Caco-2 (cell line): ENCODE measurements around the gene LTO1. TPM values are rescaled to one million over a fixed set of nuclear protein-coding genes. Genes with fewer than 3 reads are reported as not detected.

Experiments
- BruUV-seq: library from RNA; stranded (reverse); fragments of 400-500 nt; replicated peaks from 2 replicates; lab custom pipeline; 2021; lab: Mats Ljungman, UMichigan
- CTCF ChIA-PET: fragments of 300-600 bp; sonication (Branson Sonifier 250); formaldehyde crosslinking; loops from one replicate; lab custom pipeline; 2022; ENCODE audit warnings: antibody characterized with exemption; lab: Charles Lee
- POLR2A ChIA-PET: fragments of 300-600 bp; sonication (Branson Sonifier 250); formaldehyde crosslinking; loops from one replicate; lab custom pipeline; 2022; ENCODE audit warnings: antibody characterized with exemption; lab: Charles Lee
- DNase-seq, 2 experiments: peaks; one replicate each; pipeline versions ENCODE4 v3.0.0 to v3.0.0-alpha.2; 2020 to 2022
- H3K27me3 ChIP-seq: replicated peaks from 2 replicates; pipeline ENCODE4 v1.6.0; 2011; ENCODE audit warnings: low read length; ENCODE audit not compliant: control insufficient read depth, insufficient read depth
- H3K36me3 ChIP-seq: 2 replicates; pipeline ENCODE4 v1.5.1; 2011; ENCODE audit warnings: low read length; ENCODE audit not compliant: control insufficient read depth, insufficient read depth
- H3K4me1 ChIP-seq: fragments of 250-450 bp; sonication (Bioruptor Pico); 2 replicates; pipeline ENCODE4 v1.5.1; 2020; ENCODE audit warnings: mild to moderate bottlenecking
- H3K4me3 ChIP-seq: 2 replicates; pipeline ENCODE4 v1.5.1; 2011; ENCODE audit warnings: low read depth, mild to moderate bottlenecking, control low read depth, low read length
- H3K9me3 ChIP-seq: fragments of 250-450 bp; sonication (Bioruptor Pico); 2 replicates; pipeline ENCODE4 v1.5.1; 2020; ENCODE audit warnings: mild to moderate bottlenecking, moderate library complexity
- H3K27ac Mint-ChIP-seq: one replicate; pipeline ENCODE4 v1.8.0; 2022; ENCODE audit warnings: mixed read lengths; ENCODE audit not compliant: unreplicated experiment
- H3K27me3 Mint-ChIP-seq: one replicate; pipeline ENCODE4 v1.8.0; 2022; ENCODE audit warnings: mixed read lengths; ENCODE audit not compliant: insufficient read depth, unreplicated experiment
- H3K36me3 Mint-ChIP-seq: one replicate; pipeline ENCODE4 v1.8.0; 2022; ENCODE audit warnings: mild to moderate bottlenecking, mixed read lengths; ENCODE audit not compliant: insufficient read depth, unreplicated experiment
- H3K4me1 Mint-ChIP-seq: one replicate; pipeline ENCODE4 v1.8.0; 2022; ENCODE audit warnings: low read depth, mixed read lengths; ENCODE audit not compliant: unreplicated experiment
- H3K4me3 Mint-ChIP-seq: one replicate; pipeline ENCODE4 v1.8.0; 2022; ENCODE audit warnings: mild to moderate bottlenecking, moderate library complexity, mixed read lengths; ENCODE audit not compliant: unreplicated experiment
- H3K9me3 Mint-ChIP-seq: one replicate; pipeline ENCODE4 v1.8.0; 2022; ENCODE audit warnings: mixed read lengths; ENCODE audit not compliant: unreplicated experiment
- intact Hi-C: fragments of 100-400 bp; cut with micrococcal nuclease; formaldehyde crosslinking; loops from one replicate; pipeline ENCODE4 v1.10.0; 2022; ENCODE audit not compliant: unreplicated experiment
- total RNA-seq: library from RNA; stranded (reverse); gene quantifications from 2 replicates; pipeline ENCODE4 v1.2.3, GENCODE V29; 2022
- TF ChIP-seq, protein P1 (sequence below), 2 experiments: fragments of 200-600 bp in 1 of 2; IDR thresholded peaks; 1 replicate in 1 of 2; 2 replicates in 1 of 2; pipeline versions ENCODE4 v1.5.1 to v1.8.0; 2011 to 2022; ENCODE audit warnings: antibody characterized with exemption in 1 of 2, control low read depth in 1 of 2, inconsistent platforms in 1 of 2, low read depth in 1 of 2, low read length in 1 of 2, mild to moderate bottlenecking in 1 of 2, moderate library complexity in 1 of 2; ENCODE audit not compliant: insufficient read depth in 1 of 2, severe bottlenecking in 1 of 2, unreplicated experiment in 1 of 2

The LTO1 gene
- total RNA-seq, 1 experiment from 2014 or later: 49.3 TPM

DNA sequence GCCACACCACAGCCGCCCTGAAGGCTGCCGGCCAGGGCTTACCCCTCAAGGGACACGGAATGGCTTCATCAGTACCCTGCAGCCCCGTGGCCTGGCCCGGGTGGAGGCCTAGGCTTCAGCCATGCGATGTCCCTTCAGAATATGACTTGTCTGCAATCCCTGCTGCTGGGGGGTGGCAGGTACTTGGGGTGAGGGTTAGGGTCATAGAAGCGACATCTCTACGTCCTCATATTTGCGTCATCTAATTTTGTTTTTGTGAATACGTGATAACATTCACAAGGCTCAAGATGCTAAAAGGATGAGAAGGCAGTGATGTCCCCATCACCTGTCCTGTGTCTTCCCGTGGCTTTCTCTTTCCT, 27.8 kb downstream of the LTO1 start:
- BruUV-seq: no TSS peak
- Mint-ChIP-seq H3K4me1 (no peaks in the 10 kb centered on the region), H3K9me3 (no peaks in the 10 kb centered on the region), H3K27me3 (no peaks in the 10 kb centered on the region), H3K27ac (peak overlapping the region; percentile 71), H3K4me3 (no peak overlapping the region), H3K36me3 (peaks cover 95% of the 10 kb centered on the region)
- POLR2A ChIA-PET: no interaction called here
- Histone ChIP-seq H3K36me3 (peaks cover 15% of the 10 kb centered on the region), H3K27me3 (no peaks in the 10 kb centered on the region), H3K9me3 (no peaks in the 10 kb centered on the region), H3K4me1 (peaks cover 10% of the 10 kb centered on the region), H3K4me3 (no peak overlapping the region)
- TF ChIP-seq, protein P1, sequence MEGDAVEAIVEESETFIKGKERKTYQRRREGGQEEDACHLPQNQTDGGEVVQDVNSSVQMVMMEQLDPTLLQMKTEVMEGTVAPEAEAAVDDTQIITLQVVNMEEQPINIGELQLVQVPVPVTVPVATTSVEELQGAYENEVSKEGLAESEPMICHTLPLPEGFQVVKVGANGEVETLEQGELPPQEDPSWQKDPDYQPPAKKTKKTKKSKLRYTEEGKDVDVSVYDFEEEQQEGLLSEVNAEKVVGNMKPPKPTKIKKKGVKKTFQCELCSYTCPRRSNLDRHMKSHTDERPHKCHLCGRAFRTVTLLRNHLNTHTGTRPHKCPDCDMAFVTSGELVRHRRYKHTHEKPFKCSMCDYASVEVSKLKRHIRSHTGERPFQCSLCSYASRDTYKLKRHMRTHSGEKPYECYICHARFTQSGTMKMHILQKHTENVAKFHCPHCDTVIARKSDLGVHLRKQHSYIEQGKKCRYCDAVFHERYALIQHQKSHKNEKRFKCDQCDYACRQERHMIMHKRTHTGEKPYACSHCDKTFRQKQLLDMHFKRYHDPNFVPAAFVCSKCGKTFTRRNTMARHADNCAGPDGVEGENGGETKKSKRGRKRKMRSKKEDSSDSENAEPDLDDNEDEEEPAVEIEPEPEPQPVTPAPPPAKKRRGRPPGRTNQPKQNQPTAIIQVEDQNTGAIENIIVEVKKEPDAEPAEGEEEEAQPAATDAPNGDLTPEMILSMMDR (IDR thresholded peaks at IDR 0.05; ENCODE audit: insufficient read depth in 1 of 2, low read depth in 1 of 2, low read length in 1 of 2, severe bottlenecking in 1 of 2, unreplicated experiment in 1 of 2): no peak
- intact Hi-C loops: no loop called here
- peak in 1 of 2 experiments; percentile 23 for DNase-seq
- CTCF ChIA-PET: no interaction called here

DNA sequence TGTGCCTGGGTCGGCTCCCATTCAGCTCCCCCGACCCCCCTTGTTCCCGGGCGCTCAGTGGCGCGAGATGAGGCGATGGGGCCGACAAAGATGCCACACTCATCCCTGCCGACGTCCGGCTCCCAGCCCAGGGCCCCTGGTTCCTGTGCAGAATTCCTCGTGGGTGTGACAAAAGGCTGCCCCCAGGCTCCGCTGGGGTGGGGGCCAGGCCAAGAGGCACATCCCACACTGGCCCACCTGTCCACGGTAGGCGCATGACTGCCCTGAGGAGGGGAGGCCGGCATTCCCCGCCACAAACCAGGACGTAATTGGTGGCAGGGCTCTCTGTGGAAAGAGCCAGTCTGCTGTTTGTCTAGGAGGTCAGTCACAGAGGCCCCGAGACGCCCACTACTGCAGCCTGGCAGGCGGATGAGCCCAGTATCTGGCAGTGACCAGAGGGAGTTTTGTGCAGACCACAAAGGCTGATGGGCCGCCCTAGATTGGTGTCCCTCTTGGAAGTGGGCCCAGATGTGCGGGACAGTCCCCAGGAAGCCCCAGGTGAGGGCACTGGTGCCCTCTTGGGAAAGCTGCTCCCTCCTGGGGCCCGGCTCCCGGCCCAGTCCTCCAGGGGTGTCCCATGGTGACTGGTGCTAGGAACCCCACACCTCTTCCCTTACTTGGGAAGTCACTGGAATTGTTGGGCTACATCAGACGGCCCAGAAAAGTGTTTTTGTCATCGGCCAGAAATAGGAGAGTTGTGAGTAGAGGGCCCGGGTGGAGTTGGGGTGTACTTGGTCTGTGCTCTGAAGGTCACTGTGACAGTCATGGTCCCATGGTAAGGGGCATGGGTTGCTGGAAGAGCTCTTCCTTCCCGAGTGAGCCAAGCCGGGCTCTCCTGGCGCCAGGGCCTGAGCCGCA, 28.4 kb downstream of the LTO1 start:
- Mint-ChIP-seq H3K36me3 (peaks cover 89% of the 10 kb centered on the region), H3K27me3 (no peaks in the 10 kb centered on the region), H3K27ac (peak overlapping the region; percentile 71), H3K4me3 (no peak overlapping the region), H3K9me3 (no peaks in the 10 kb centered on the region), H3K4me1 (no peaks in the 10 kb centered on the region)
- DNase-seq: peak in 1 of 2 experiments; percentile 50
- TF ChIP-seq, protein P1 (IDR thresholded peaks at IDR 0.05; ENCODE audit: insufficient read depth in 1 of 2, low read depth in 1 of 2, low read length in 1 of 2, severe bottlenecking in 1 of 2, unreplicated experiment in 1 of 2): no peak
- ChIA-PET CTCF (no interaction called here), POLR2A (interaction anchor here (1.1 kb wide), 1 partner anchor 28 kb away, joined by 3 read pairs; the partner anchor contains the start of gene LTO1)
- Histone ChIP-seq H3K4me3 (no peak overlapping the region), H3K4me1 (peaks cover 10% of the 10 kb centered on the region), H3K9me3 (no peaks in the 10 kb centered on the region), H3K36me3 (peaks cover 15% of the 10 kb centered on the region), H3K27me3 (no peaks in the 10 kb centered on the region)
- intact Hi-C loops: no loop called here
- BruUV-seq: no TSS peak

DNA sequence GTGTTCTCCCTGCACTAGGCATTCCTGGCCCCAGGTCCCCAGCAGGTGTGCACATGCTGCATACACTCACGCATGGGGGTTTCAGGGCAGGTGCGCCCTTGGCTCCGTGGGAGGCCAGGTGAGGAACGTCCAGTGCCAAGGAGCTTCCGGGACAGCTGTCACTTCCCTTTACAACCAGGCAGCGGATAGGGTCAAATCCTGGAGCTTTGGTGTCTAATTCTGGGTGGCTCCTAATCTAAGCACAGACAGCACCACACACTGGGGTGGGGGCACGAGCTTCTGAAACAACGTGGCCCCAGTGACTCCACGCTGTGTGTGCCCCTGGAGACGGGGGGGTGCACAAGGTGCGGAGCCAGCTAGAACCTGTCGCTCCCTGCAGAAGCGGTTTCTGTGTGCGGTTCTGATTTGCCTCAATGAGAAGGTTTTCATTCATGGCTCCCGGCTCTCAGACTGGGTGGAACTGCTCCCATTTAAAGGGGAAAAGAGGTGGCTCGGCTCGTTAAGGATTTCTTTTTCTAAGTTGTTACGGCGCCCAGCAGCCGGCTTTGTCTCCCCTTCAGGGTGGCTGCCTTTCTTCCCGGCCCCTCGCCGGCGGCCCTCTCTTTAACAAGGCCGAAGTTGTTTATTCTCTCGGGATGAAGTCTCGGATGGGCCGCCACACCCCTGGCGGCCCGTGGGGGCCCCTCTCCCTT, 29.2 kb downstream of the LTO1 start:
- intact Hi-C loops: no loop called here
- H3K9me3 Mint-ChIP-seq: no peaks in the 10 kb centered on the region
- Histone ChIP-seq H3K36me3 (peaks cover 14% of the 10 kb centered on the region), H3K4me3 (no peak overlapping the region), H3K9me3 (no peaks in the 10 kb centered on the region), H3K27me3 (no peaks in the 10 kb centered on the region), H3K4me1 (peaks cover 10% of the 10 kb centered on the region)
- H3K27ac Mint-ChIP-seq: peak overlapping the region; percentile 75
- BruUV-seq: no TSS peak
- no peaks in the 10 kb centered on the region for H3K27me3 Mint-ChIP-seq
- CTCF ChIA-PET: no interaction called here
- POLR2A ChIA-PET: interaction anchor here (1.1 kb wide), 1 partner anchor 29 kb away, joined by 3 read pairs; the partner anchor contains the start of gene LTO1
- H3K4me3 Mint-ChIP-seq: no peak overlapping the region
- peaks cover 4% of the 10 kb centered on the region for H3K4me1 Mint-ChIP-seq
- TF ChIP-seq, protein P1 (IDR thresholded peaks at IDR 0.05; ENCODE audit: insufficient read depth in 1 of 2, low read depth in 1 of 2, low read length in 1 of 2, severe bottlenecking in 1 of 2, unreplicated experiment in 1 of 2): no peak
- peak in 1 of 2 experiments; percentile 55 for DNase-seq
- peaks cover 87% of the 10 kb centered on the region for H3K36me3 Mint-ChIP-seq
